GM19324 (cell line): Measurements from ENCODE around the gene ACTL7A.
"Not testable (repeated sequence)": the region's sequence is repeated elsewhere in the genome, so short reads cannot be mapped to it uniquely, and the experiment has no call there.

Source experiments
- ATAC-seq: cut with Tn5 transposase; IDR thresholded peaks from one replicate; pipeline ENCODE4 v1.9.1; 2021; ENCODE audit warnings: mild to moderate bottlenecking, moderate library complexity; ENCODE audit not compliant: unreplicated experiment, low FRiP score

ACTL7A gene

GRCh38 chr9:108845947-108846346 is 16.1 kb upstream of the ACTL7A start:
- ATAC-seq, result no peak

- ATAC-seq, result not testable (repeated sequence)
These were observed 13.8 kb upstream of the ACTL7A start for GRCh38 chr9:108848296-108848695.

GRCh38 chr9:108850293-108850897 is 11.7 kb upstream of the ACTL7A start:
- no peak for ATAC-seq

- ATAC-seq, result no peak
These were observed 10.9 kb upstream of the ACTL7A start for GRCh38 chr9:108851138-108851537.

- ATAC-seq, result no peak
These were observed 10.0 kb upstream of the ACTL7A start for GRCh38 chr9:108852079-108852478.

- ATAC-seq, result no peak
These were observed 8.0 kb upstream of the ACTL7A start for GRCh38 chr9:108854094-108854493.

- no peak for ATAC-seq
These were observed 7.2 kb upstream of the ACTL7A start for GRCh38 chr9:108854641-108855528.

GRCh38 chr9:108855529-108855886 is 6.6 kb upstream of the ACTL7A start:
- ATAC-seq, result no peak

- no peak for ATAC-seq
These were observed 6.2 kb upstream of the ACTL7A start, which contains the start of gene ACTL7B for GRCh38 chr9:108855888-108856287. Gene ACTL7B (minus strand): TSS chr9:108855986. CDS start chr9:108855930, 56 bp downstream.

- ATAC-seq, result no peak
These were observed 4.5 kb upstream of the ACTL7A start for GRCh38 chr9:108857572-108857971.

- ATAC-seq, result no peak
These were observed 2.5 kb upstream of the ACTL7A start for GRCh38 chr9:108859459-108860114.

GRCh38 chr9:108860354-108860753 is 1.7 kb upstream of the ACTL7A start:
- ATAC-seq, result no peak

GRCh38 chr9:108860764-108861163 is 1.3 kb upstream of the ACTL7A start:
- ATAC-seq, result no peak

- ATAC-seq, result no peak
These were observed 602 bp upstream of the ACTL7A start for GRCh38 chr9:108861464-108861863.

GRCh38 chr9:108863891-108864290 is 1.8 kb downstream of the ACTL7A start:
- ATAC-seq, result no peak

- no peak for ATAC-seq
These were observed 2.4 kb downstream of the ACTL7A start for GRCh38 chr9:108864446-108864845.

GRCh38 chr9:108865037-108865436 is 3.0 kb downstream of the ACTL7A start:
- ATAC-seq, result no peak

- no peak for ATAC-seq
These were observed 3.9 kb downstream of the ACTL7A start for GRCh38 chr9:108866001-108866420.

GRCh38 chr9:108867116-108867515 is 5.0 kb downstream of the ACTL7A start:
- no peak for ATAC-seq

- no peak for ATAC-seq
These were observed 5.8 kb downstream of the ACTL7A start for GRCh38 chr9:108867829-108868228.

- no peak for ATAC-seq
These were observed 7.1 kb downstream of the ACTL7A start for GRCh38 chr9:108869092-108869725.
